ENCODE measurements around the gene BTBD9. TPM values are rescaled to one million over a fixed set of nuclear protein-coding genes. Genes with fewer than 3 reads are reported as not detected.

BTBD9 gene
- total and polyA plus RNA-seq, 2 experiments from 2014 or later, result 10.0 to 13.7 TPM

DNA sequence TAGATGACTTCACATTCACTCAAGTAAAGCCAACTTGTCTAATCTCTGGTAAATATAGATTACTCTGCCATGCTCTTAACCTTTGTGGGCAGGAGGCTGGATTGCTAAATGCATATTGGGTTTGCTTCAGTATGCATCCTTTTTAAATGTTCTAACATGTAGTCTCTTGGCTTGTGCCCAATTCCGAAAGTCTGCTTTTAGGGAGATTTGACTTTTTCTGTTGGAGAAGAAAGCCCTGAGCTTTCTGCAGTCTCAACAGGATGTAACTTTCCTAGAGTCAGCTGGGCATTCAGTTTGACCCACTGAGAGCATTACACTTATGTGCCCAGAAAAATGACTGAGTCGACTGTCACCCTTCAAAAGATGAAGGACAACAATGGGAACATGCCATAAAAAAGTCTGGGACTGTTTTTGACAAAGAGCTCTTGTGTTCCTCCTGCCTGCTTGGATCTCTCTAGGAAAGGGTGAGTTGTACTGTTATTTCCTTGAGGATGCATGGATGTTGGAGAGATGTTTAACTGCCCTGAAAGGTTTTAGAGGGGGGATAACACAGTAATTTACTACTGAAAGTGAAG is 520.9 kb downstream of the BTBD9 start:
- Histone ChIP-seq H3K27me3 (replicated peaks; ENCODE audit: insufficient read depth) (no peaks in the 10 kb centered on the region), H3K4me3 (no peak overlapping the region), H3K9me3 (ENCODE audit: low read depth) (no peaks in the 10 kb centered on the region), H3K36me3 (ENCODE audit: low read depth) (0 out of 2 replicates have a peak, but pooled peaks cover 2% of the 10 kb centered on the region), H3K79me2 (ENCODE audit: insufficient read depth) (peaks cover 72% of the 10 kb centered on the region), H3K9me2 (ENCODE audit: insufficient read depth) (no peaks in the 10 kb centered on the region), H3K4me1 (ENCODE audit: insufficient read depth) (peaks cover 11% of the 10 kb centered on the region), H3K9ac (no peak overlapping the region), H3K4me2 (ENCODE audit: unreplicated experiment) (no peak overlapping the region), H3F3A (ENCODE audit: insufficient read depth) (0 out of 2 replicates have a peak, but pooled peaks cover 12% of the 10 kb centered on the region), H2AFZ (no peak overlapping the region), H3K27ac (no peak overlapping the region), H4K20me1 (ENCODE audit: insufficient read depth) (peaks cover 2% of the 10 kb centered on the region; the same call in 1 of the 2 replicates)
- no peak for DNase-seq
- in situ Hi-C loops (cut with MboI), result no loop called here
- TF ChIP-seq EZH2 (IDR thresholded peaks at IDR 0.05; ENCODE audit: insufficient read depth, poor library complexity, severe bottlenecking), result no peak
- TF ChIP-seq EZH2phosphoT487 (IDR thresholded peaks at IDR 0.05; ENCODE audit: insufficient read depth, low read depth), result no peak
- 45 to 46% methylated on average over 2 of the region's 2 CpGs for WGBS, 2 experiments (ENCODE audit: low coverage in 1 of 2, low lambda C conversion rate in 2 of 2, missing lambda C conversion rate in 2 of 2)

Small RNA genes lying within 50 kb of the gene (small RNA-seq; reads per million reads assigned to genes)
- gene RF00019 (ENCODE audit: low read depth, low replicate concordance), result not detected
- not detected for gene RF00279 (ENCODE audit: low read depth, low replicate concordance)

Other genes with a start within 250 kb of the BTBD9 start
- gene GLO1, start 63.2 kb upstream of the BTBD9 start, total RNA-seq (2014; rRNA removed; shearing (Covaris generic)), result 139 and 142 TPM in 2 replicates
- gene GLO1, start 63.2 kb upstream of the BTBD9 start, polyA plus RNA-seq (2016; fragmentation: Nextera tagmentation; extraction: Ambion mirVana), result 150 TPM in 2 replicates
- not detected in 2 replicates for gene DNAH8, start 75.4 kb upstream of the BTBD9 start, total RNA-seq (2014; rRNA removed; shearing (Covaris generic))
- not detected in 2 replicates for gene DNAH8, start 75.4 kb upstream of the BTBD9 start, polyA plus RNA-seq (2016; fragmentation: Nextera tagmentation; extraction: Ambion mirVana)

Data from GM23248 (cell line).